HG03196 (cell line): ENCODE data around the gene DUSP18.
"Not testable (repeated sequence)": the region's sequence is repeated elsewhere in the genome, so short reads cannot be mapped to it uniquely, and the experiment has no call there.

Source experiments
- ATAC-seq: cut with Tn5 transposase; IDR thresholded peaks from one replicate; pipeline ENCODE4 v1.9.1; 2021; ENCODE audit not compliant: unreplicated experiment

The DUSP18 gene

GRCh38 chr22:30667494-30668385, at the start of gene DUSP18:
DUSP18 (minus strand) TSS chr22:30667875; CDS start chr22:30664003, 3,872 bp downstream.
- peak; percentile 81 for ATAC-seq

GRCh38 chr22:30714062-30714461, 46.4 kb upstream of the DUSP18 start:
- ATAC-seq, result no peak

- ATAC-seq, result no peak
Observed at GRCh38 chr22:30712094-30712493, 44.4 kb upstream of the DUSP18 start.

GRCh38 chr22:30709980-30710379, 42.3 kb upstream of the DUSP18 start:
- not testable (repeated sequence) for ATAC-seq

GRCh38 chr22:30705710-30706651, 38.3 kb upstream of the DUSP18 start:
- ATAC-seq, result no peak

- ATAC-seq, result no peak
Observed at GRCh38 chr22:30704978-30705377, 37.3 kb upstream of the DUSP18 start.

GRCh38 chr22:30702856-30703255, 35.2 kb upstream of the DUSP18 start:
- no peak for ATAC-seq

- ATAC-seq, result no peak
Observed at GRCh38 chr22:30701872-30702271, 34.2 kb upstream of the DUSP18 start.

GRCh38 chr22:30697975-30698374, 30.3 kb upstream of the DUSP18 start:
- no peak for ATAC-seq

- ATAC-seq, result no peak
Observed at GRCh38 chr22:30695871-30696655, 28.4 kb upstream of the DUSP18 start.

- no peak for ATAC-seq
Observed at GRCh38 chr22:30695351-30695851, 27.7 kb upstream of the DUSP18 start.

GRCh38 chr22:30694640-30695350, 27.1 kb upstream of the DUSP18 start, which contains the start of gene OSBP2:
OSBP2 (plus strand) TSS chr22:30694874; CDS start chr22:30694910, 36 bp downstream.
- ATAC-seq, result no peak

GRCh38 chr22:30694171-30694639, 26.5 kb upstream of the DUSP18 start:
- ATAC-seq, result no peak

- no peak for ATAC-seq
Observed at GRCh38 chr22:30691204-30691603, 23.5 kb upstream of the DUSP18 start.

GRCh38 chr22:30689622-30690021, 21.9 kb upstream of the DUSP18 start:
- ATAC-seq, result no peak

GRCh38 chr22:30687358-30687757, 19.7 kb upstream of the DUSP18 start:
- ATAC-seq, result no peak

- no peak for ATAC-seq
Observed at GRCh38 chr22:30685178-30685577, 17.5 kb upstream of the DUSP18 start.

- ATAC-seq, result no peak
Observed at GRCh38 chr22:30681831-30682230, 14.2 kb upstream of the DUSP18 start.

GRCh38 chr22:30680991-30681770, 13.5 kb upstream of the DUSP18 start:
- no peak for ATAC-seq
